Activated CD4-positive, CD25-positive, alpha-beta regulatory T cell treated with anti-CD3 and anti-CD28 coated beads, Interleukin-2, amount 50 U/mL, for 72 hours (primary cell): ENCODE results near the gene GABBR1.
"Not testable (repeated sequence)": the region's sequence is repeated elsewhere in the genome, so short reads cannot be mapped to it uniquely, and the experiment has no call there.

Experiments
- DNase-seq: peaks from one replicate; pipeline ENCODE4 v3.0.0; 2021

Gene GABBR1

GRCh38 chr6:29632789-29633533 lies at the start of gene GABBR1:
Gene GABBR1, minus strand, starts transcription at chr6:29633183. Its CDS starts 798 bp downstream, at chr6:29632385.
- DNase-seq: peak; percentile 72

GRCh38 chr6:29681811-29682210 lies 48.8 kb upstream of the GABBR1 start:
- no peak for DNase-seq

GRCh38 chr6:29680904-29681303 lies 47.9 kb upstream of the GABBR1 start, which contains the start of gene ZFP57:
Gene ZFP57, minus strand, starts transcription at chr6:29681152. Its CDS starts 4,149 bp downstream, at chr6:29677003.
- DNase-seq: no peak

- DNase-seq: no peak
These were observed 47.4 kb upstream of the GABBR1 start for GRCh38 chr6:29680416-29680815.

GRCh38 chr6:29679962-29680361 lies 47.0 kb upstream of the GABBR1 start:
- DNase-seq: no peak

- DNase-seq: no peak
These were observed 45.1 kb upstream of the GABBR1 start for GRCh38 chr6:29678114-29678513.

- DNase-seq: no peak
These were observed 44.1 kb upstream of the GABBR1 start for GRCh38 chr6:29676981-29677601.

GRCh38 chr6:29675561-29675960 lies 42.6 kb upstream of the GABBR1 start:
- DNase-seq: no peak

- DNase-seq: no peak
These were observed 41.0 kb upstream of the GABBR1 start for GRCh38 chr6:29674008-29674407.

GRCh38 chr6:29673161-29673560 lies 40.2 kb upstream of the GABBR1 start:
- no peak for DNase-seq

GRCh38 chr6:29672116-29672515 lies 39.1 kb upstream of the GABBR1 start:
- not testable (repeated sequence) for DNase-seq

- no peak for DNase-seq
These were observed 38.0 kb upstream of the GABBR1 start for GRCh38 chr6:29671026-29671425.

GRCh38 chr6:29667158-29667557 lies 34.2 kb upstream of the GABBR1 start:
- DNase-seq: no peak

- no peak for DNase-seq
These were observed 33.8 kb upstream of the GABBR1 start for GRCh38 chr6:29666826-29667130.

- DNase-seq: no peak
These were observed 33.2 kb upstream of the GABBR1 start for GRCh38 chr6:29665942-29666825.

- DNase-seq: no peak
These were observed 30.5 kb upstream of the GABBR1 start for GRCh38 chr6:29663300-29664042.

GRCh38 chr6:29661502-29662141 lies 28.6 kb upstream of the GABBR1 start:
- DNase-seq: not testable (repeated sequence)

- no peak for DNase-seq
These were observed 28.1 kb upstream of the GABBR1 start for GRCh38 chr6:29661071-29661470.

GRCh38 chr6:29656798-29657197 lies 23.8 kb upstream of the GABBR1 start, which contains the start of gene MOG:
Gene MOG, plus strand, starts transcription at chr6:29657092. Its CDS starts 118 bp downstream, at chr6:29657210.
- DNase-seq: no peak

- DNase-seq: no peak
These were observed 23.2 kb upstream of the GABBR1 start for GRCh38 chr6:29656157-29656556.

- no peak for DNase-seq
These were observed 22.7 kb upstream of the GABBR1 start for GRCh38 chr6:29655658-29656057.

GRCh38 chr6:29653452-29654038 lies 20.6 kb upstream of the GABBR1 start:
- DNase-seq: no peak
